GM20000 (cell line): ENCODE data around the gene EVI5L.
"Not testable (repeated sequence)": the region's sequence is repeated elsewhere in the genome, so short reads cannot be mapped to it uniquely, and the experiment has no call there.

Experiments used
- DNase-seq: peaks from one replicate; pipeline ENCODE4 v3.0.0; 2012; ENCODE audit warnings: low spot score
- CTCF ChIP-seq: IDR thresholded peaks from 2 replicates; pipeline ENCODE4 v1.5.1; 2012; ENCODE audit warnings: mild to moderate bottlenecking, control low read depth; ENCODE audit errors: extremely low read depth, missing control alignments

Gene EVI5L

GRCh38 chr19:7788933-7789323 lies 41.1 kb upstream of the EVI5L start:
- no peak for TF ChIP-seq CTCF
- DNase-seq = no peak

- DNase-seq = peak; percentile 33
- TF ChIP-seq CTCF = no peak
Observed at GRCh38 chr19:7789447-7789846, 40.6 kb upstream of the EVI5L start.

- TF ChIP-seq CTCF = no peak
- DNase-seq = no peak
Observed at GRCh38 chr19:7790416-7790815, 39.6 kb upstream of the EVI5L start.

- no peak for TF ChIP-seq CTCF
- DNase-seq = no peak
Observed at GRCh38 chr19:7792281-7792680, 37.7 kb upstream of the EVI5L start.

GRCh38 chr19:7792701-7793100 lies 37.3 kb upstream of the EVI5L start:
- DNase-seq = not testable (repeated sequence)

- no peak for TF ChIP-seq CTCF
- DNase-seq = no peak
Observed at GRCh38 chr19:7793493-7793892, 36.5 kb upstream of the EVI5L start.

- no peak for DNase-seq
- no peak for TF ChIP-seq CTCF
Observed at GRCh38 chr19:7795555-7796161, 34.4 kb upstream of the EVI5L start.

- peak; percentile 10 for TF ChIP-seq CTCF
- peak; percentile 55 for DNase-seq
Observed at GRCh38 chr19:7799640-7800355, 30.2 kb upstream of the EVI5L start.
